Osteocyte (in vitro differentiated cells): ENCODE measurements around the gene CD8A. TPM values are rescaled to one million over a fixed set of nuclear protein-coding genes. Genes with fewer than 3 reads are reported as not detected.

Experiments
- DNase-seq: peaks from one replicate; pipeline ENCODE4 v3.0.0; 2021; ENCODE audit warnings: mixed read lengths; ENCODE audit not compliant: unreplicated experiment; ENCODE audit errors: extremely low spot score
- H3K27ac Mint-ChIP-seq: one replicate; pipeline ENCODE4 v1.8.0; 2021; ENCODE audit warnings: mild to moderate bottlenecking, mixed read lengths; ENCODE audit not compliant: unreplicated experiment
- H3K27me3 Mint-ChIP-seq: one replicate; pipeline ENCODE4 v1.8.0; 2021; ENCODE audit warnings: mixed read lengths; ENCODE audit not compliant: unreplicated experiment
- H3K36me3 Mint-ChIP-seq: one replicate; pipeline ENCODE4 v1.8.0; 2021; ENCODE audit warnings: mixed read lengths; ENCODE audit not compliant: unreplicated experiment
- H3K4me1 Mint-ChIP-seq: one replicate; pipeline ENCODE4 v1.8.0; 2021; ENCODE audit warnings: mixed read lengths; ENCODE audit not compliant: unreplicated experiment
- H3K4me3 Mint-ChIP-seq: one replicate; pipeline ENCODE4 v1.8.0; 2021; ENCODE audit warnings: mild to moderate bottlenecking, moderate library complexity, mixed read lengths; ENCODE audit not compliant: unreplicated experiment
- H3K9me3 Mint-ChIP-seq: one replicate; pipeline ENCODE4 v1.8.0; 2021; ENCODE audit warnings: mixed read lengths; ENCODE audit not compliant: unreplicated experiment
- total RNA-seq: library from RNA; stranded (reverse); gene quantifications from 2 replicates; pipeline ENCODE4 v1.2.1, GENCODE V29; 2021
- TF ChIP-seq, protein P1 (sequence below): fragments of 200-600 bp; sonication (generic); IDR thresholded peaks from 2 replicates; pipeline ENCODE4 v1.5.0; 2021; ENCODE audit warnings: antibody characterized with exemption, mild to moderate bottlenecking, moderate library complexity

CD8A gene
- total RNA-seq, 1 donor from 2014 or later = not detected

DNA sequence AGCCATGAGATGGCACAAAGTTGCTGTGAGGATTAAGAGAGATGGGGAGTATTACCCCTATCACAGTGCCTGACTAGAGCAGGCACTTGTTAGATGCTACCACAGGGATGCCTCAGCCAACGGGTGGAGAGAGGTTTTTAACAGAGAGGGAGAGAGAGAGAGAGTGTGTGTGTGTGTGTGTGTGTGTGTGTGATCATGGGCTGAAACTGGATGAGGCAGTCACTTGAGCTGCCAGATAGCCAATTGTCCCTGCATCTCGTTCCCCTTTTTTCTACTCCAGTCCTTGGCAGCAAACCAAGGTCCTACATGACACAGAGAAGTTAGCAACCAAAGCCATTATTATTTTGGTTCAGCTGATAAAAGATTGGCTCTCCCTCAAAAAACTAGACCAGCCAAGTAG, 3.0 kb downstream of the CD8A start:
- TF ChIP-seq, protein P1, sequence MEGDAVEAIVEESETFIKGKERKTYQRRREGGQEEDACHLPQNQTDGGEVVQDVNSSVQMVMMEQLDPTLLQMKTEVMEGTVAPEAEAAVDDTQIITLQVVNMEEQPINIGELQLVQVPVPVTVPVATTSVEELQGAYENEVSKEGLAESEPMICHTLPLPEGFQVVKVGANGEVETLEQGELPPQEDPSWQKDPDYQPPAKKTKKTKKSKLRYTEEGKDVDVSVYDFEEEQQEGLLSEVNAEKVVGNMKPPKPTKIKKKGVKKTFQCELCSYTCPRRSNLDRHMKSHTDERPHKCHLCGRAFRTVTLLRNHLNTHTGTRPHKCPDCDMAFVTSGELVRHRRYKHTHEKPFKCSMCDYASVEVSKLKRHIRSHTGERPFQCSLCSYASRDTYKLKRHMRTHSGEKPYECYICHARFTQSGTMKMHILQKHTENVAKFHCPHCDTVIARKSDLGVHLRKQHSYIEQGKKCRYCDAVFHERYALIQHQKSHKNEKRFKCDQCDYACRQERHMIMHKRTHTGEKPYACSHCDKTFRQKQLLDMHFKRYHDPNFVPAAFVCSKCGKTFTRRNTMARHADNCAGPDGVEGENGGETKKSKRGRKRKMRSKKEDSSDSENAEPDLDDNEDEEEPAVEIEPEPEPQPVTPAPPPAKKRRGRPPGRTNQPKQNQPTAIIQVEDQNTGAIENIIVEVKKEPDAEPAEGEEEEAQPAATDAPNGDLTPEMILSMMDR = no peak
- H3K27me3 Mint-ChIP-seq = peaks cover 69% of the 10 kb centered on the region
- H3K9me3 Mint-ChIP-seq = no peaks in the 10 kb centered on the region
- H3K4me3 Mint-ChIP-seq = no peak overlapping the region
- H3K4me1 Mint-ChIP-seq = peaks cover 6% of the 10 kb centered on the region
- H3K36me3 Mint-ChIP-seq = no peaks in the 10 kb centered on the region
- H3K27ac Mint-ChIP-seq = no peak overlapping the region
- DNase-seq = no peak

GRCh38 chr2:86786001-86786536, 4.6 kb downstream of the CD8A start:
- Mint-ChIP-seq H3K27ac (no peak overlapping the region), H3K4me1 (peaks cover 3% of the 10 kb centered on the region), H3K27me3 (peaks cover 60% of the 10 kb centered on the region), H3K4me3 (no peak overlapping the region), H3K36me3 (no peaks in the 10 kb centered on the region), H3K9me3 (no peaks in the 10 kb centered on the region)
- TF ChIP-seq, protein P1 = no peak
- no peak for DNase-seq

GRCh38 chr2:86785456-86785855, 5.3 kb downstream of the CD8A start:
- TF ChIP-seq, protein P1 = no peak
- no peak for DNase-seq
- Mint-ChIP-seq H3K9me3 (no peaks in the 10 kb centered on the region), H3K27ac (no peak overlapping the region), H3K36me3 (no peaks in the 10 kb centered on the region), H3K4me1 (no peaks in the 10 kb centered on the region), H3K4me3 (no peak overlapping the region), H3K27me3 (peaks cover 59% of the 10 kb centered on the region)

- peaks cover 48% of the 10 kb centered on the region for H3K27me3 Mint-ChIP-seq
- no peaks in the 10 kb centered on the region for H3K4me1 Mint-ChIP-seq
- no peaks in the 10 kb centered on the region for H3K9me3 Mint-ChIP-seq
- TF ChIP-seq, protein P1 = no peak
- H3K4me3 Mint-ChIP-seq = no peak overlapping the region
- H3K36me3 Mint-ChIP-seq = no peaks in the 10 kb centered on the region
- no peak overlapping the region for H3K27ac Mint-ChIP-seq
- DNase-seq = no peak
These were observed 6.9 kb downstream of the CD8A start for GRCh38 chr2:86783615-86784339.

DNA sequence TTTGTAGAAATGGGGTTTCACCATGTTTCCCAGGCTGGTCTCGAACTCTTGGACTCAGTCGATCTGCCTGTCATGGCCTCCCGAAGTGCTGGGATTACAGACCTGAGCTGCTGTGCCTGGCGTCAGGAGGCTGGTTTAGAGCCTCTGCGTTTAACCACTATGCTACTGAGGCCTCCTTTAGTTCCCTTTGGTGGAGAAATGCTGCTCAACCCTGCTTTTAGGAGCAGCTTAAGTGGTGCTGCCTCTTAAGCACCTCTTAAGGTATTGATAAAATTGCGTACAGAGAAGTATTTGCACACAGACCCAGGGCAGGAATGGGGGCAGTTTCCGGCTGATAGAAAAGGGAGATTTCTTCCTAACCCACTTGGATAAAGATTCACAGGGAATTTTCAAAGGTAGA, 8.0 kb downstream of the CD8A start:
- H3K4me1 Mint-ChIP-seq = no peaks in the 10 kb centered on the region
- no peaks in the 10 kb centered on the region for H3K9me3 Mint-ChIP-seq
- H3K27me3 Mint-ChIP-seq = peaks cover 37% of the 10 kb centered on the region
- H3K4me3 Mint-ChIP-seq = no peak overlapping the region
- no peak overlapping the region for H3K27ac Mint-ChIP-seq
- TF ChIP-seq, protein P1 = no peak
- no peaks in the 10 kb centered on the region for H3K36me3 Mint-ChIP-seq
- DNase-seq = no peak
